HG03135 (cell line): ENCODE measurements around the gene TM4SF18.

ENCODE experiments used
- ATAC-seq: cut with Tn5 transposase; IDR thresholded peaks from one replicate; pipeline ENCODE4 v1.9.1; 2021; ENCODE audit warnings: mild to moderate bottlenecking, moderate library complexity; ENCODE audit not compliant: unreplicated experiment

Gene TM4SF18

DNA sequence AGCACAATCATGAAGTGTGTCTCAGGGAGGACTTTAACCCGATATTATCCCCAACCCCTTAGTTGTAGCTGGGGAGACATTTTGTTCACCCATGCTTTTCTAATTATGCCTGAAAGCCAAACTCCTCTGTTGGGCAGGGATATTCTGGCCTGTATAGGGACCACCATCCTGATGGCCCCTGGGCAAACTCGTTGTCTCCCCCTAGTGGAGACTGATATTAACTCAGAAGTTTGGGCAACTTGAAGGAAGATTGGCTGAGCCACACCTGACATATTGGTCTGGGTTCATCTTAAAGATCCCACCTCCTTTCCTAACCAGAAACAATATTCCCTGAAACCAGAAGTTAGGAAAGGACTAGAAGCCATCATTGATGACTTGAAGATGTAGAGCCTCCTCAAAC, 42.3 kb downstream of the TM4SF18 start:
- ATAC-seq: no peak

- ATAC-seq: no peak
These were observed 44.8 kb downstream of the TM4SF18 start for GRCh38 chr3:149288655-149289054.

DNA sequence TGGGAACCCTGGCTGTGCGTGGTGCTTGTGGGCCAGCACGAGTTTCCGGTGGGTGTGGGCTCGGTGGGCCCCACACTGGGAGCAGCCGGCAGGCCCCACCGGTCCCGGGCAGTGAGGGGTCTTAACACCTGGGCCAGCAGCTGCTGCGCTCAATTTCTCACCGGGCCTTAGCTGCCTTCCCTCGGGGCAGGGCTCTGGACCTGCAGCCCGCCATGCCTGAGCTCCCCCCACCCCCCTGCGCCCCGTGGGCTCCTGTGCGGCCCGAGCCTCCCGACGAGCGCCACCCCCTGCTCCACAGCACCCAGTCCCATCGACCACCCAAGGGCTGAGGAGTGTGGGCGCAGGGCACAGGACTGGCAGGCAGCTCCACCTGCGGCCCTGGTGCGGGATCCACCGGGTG, 49.4 kb downstream of the TM4SF18 start:
- no peak for ATAC-seq

- no peak for ATAC-seq
These were observed 50.0 kb downstream of the TM4SF18 start for GRCh38 chr3:149283401-149283800.

GRCh38 chr3:149282836-149283235, 50.6 kb downstream of the TM4SF18 start:
- no peak for ATAC-seq

GRCh38 chr3:149282322-149282721, 51.1 kb downstream of the TM4SF18 start:
- ATAC-seq: no peak

GRCh38 chr3:149280671-149281349, 52.6 kb downstream of the TM4SF18 start:
- no peak for ATAC-seq

DNA sequence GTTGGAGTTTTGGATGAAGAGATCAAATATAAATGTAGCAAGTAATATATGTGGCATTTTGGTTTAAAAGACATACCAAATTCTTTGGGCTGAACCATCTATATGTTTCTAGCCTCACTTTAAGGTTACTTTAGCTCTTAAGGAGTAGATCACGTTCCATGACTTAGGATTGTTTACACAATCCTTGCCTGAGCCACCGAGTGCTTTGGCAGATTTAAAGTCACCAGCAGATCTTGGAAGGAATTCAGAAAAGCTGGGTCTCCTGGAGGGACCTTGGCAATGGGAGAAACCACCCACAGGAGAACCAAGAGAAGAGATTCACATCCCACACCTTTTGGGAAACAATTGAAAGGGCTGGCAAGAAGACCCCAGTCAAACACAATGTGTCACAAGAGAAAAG, 54.5 kb downstream of the TM4SF18 start:
- no peak for ATAC-seq

DNA sequence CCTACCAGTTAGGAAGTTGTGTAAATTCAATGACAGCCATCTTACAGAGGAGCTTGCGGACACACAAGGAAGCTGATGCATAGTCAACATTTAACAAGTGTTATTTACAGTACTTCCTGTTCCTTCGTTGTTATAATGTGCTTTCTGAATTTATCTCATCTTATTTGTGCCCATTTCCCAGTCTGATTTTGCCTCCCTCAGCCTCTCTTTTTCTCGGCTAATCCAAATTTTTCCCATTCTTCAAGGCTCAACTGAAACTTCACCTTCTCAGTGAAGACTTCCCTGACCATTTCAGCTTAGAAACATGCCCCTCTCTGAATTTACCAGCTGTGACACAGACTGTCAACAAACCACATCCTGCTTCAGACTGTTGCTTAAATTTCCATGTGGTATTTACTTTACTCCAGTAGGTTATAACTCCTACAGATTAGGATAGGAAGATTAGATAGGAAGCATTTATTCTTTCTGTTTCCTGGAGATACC, 56.1 kb downstream of the TM4SF18 start:
- ATAC-seq: no peak

- no peak for ATAC-seq
These were observed 56.8 kb downstream of the TM4SF18 start for GRCh38 chr3:149276619-149277018.

- ATAC-seq: no peak
These were observed 59.2 kb downstream of the TM4SF18 start for GRCh38 chr3:149274220-149274619.

DNA sequence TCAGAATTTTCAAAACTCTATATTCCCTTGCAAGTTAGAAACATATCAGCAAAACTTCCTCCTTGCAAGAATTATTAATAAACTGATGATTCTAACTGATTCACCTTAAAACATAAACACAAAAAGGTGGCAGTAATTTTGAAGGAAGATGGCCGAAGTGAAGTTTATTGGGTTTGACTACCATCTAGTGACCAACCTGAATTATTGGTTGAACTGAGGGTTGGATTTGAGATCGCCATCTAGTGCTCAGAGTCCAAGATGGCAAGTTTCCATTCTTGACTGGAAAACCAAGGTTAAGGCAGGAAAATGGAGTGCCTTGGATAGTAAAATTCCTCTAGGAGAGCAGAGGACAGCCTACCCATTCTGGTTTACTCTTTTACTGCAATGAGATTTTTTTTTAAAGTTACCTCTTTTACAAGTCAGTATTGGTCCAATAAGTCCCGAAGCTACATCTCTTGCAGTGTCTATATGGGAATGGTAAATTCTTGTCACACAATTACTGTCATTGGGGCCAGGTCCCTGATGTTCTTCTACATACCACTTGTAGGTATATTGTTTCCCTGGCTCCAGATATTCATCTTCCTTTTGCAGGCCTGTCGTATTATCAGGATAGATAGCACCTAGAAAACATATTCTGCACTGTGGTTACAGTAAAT, 60.2 kb downstream of the TM4SF18 start:
- ATAC-seq: peak; percentile 78

GRCh38 chr3:149271669-149272068, 61.8 kb downstream of the TM4SF18 start:
- ATAC-seq: no peak

DNA sequence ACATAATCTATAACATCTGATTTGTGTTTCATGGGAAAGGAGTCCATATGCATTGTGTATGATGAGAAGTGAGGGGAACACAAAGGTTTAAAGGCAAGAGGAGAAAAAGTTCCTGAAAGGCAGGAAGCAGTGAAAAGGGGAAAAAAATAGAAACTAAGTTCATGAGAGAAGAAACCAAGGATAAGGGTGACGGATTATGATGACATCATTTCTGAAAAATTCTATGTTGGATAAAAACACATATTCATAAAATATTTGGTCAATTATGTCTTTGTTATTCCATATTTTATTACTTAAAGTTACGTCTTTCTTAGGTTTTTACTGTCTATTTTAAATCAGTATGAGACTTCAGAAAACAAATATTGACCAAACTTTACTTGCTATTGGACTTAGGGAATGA, 63.3 kb downstream of the TM4SF18 start:
- no peak for ATAC-seq

DNA sequence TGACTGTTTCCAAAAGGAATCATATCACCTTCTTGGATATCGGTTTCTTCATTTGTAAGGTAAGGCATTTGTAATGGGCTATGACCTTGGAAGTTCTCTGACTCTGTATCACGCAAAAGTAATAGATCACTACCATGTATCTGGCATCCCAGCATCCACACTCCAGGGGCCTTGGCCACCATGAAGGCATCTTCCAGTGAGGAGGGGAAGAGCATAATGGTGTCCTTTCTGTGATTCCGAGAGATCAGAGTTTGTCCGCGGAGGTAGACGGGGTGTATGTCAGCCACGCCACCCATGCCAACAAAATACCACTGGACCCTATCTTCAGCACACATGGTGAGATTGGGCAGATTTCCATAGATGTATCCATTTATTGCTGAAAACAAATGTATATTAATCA, 63.7 kb downstream of the TM4SF18 start:
- ATAC-seq: no peak
